ENCODE measurements around the gene CPVL. TPM values are rescaled to one million over a fixed set of nuclear protein-coding genes. Genes with fewer than 3 reads are reported as not detected.

The CPVL gene
- total RNA-seq, 1 experiment from 2014 or later, result 1.1 TPM

GRCh38 chr7:28955718-28956607 is 190.4 kb downstream of the CPVL start:
- no peaks in the 10 kb centered on the region; the same call in 1 of the 2 replicates for H3K36me3 ChIP-seq (ENCODE audit: control insufficient read depth, insufficient read depth, low read length)
- DNase-seq (ENCODE audit: low read depth, low spot score), result no peak
- ATAC-seq, result peak; percentile 67
- POLR2A ChIA-PET, result no interaction called here
- CTCF ChIA-PET, result interaction anchor here (0.6 to 1.5 kb wide), 3 partner anchors 52 to 150 kb away, joined by 4 to 9 read pairs (median 4); no protein-coding TSS in a partner anchor
- H3K27me3 ChIP-seq (ENCODE audit: control insufficient read depth, insufficient read depth, low read length), result peaks cover 25% of the 10 kb centered on the region
- intact Hi-C loops (cut with micrococcal nuclease; ENCODE audit: unreplicated experiment) (no loop called here), in situ Hi-C loops (cut with HindIII; ENCODE audit: low pct_unique_long_range_greater_than_20kb, low sequenced_read_pairs) (no loop called here)
- H3K4me1 ChIP-seq (ENCODE audit: control insufficient read depth, insufficient read depth, low read length), result no peaks in the 10 kb centered on the region; the same call in 1 of the 2 replicates
- H3K9me3 ChIP-seq (ENCODE audit: control insufficient read depth, insufficient read depth, low read depth, low read length), result no peaks in the 10 kb centered on the region
- TF ChIP-seq SIN3A (IDR thresholded peaks at IDR 0.05; ENCODE audit: borderline replicate concordance, insufficient read depth, low read depth, low read length), result no peak
- peak; percentile 83 for TF ChIP-seq CTCF (IDR thresholded peaks at IDR 0.05)
- no peak for TF ChIP-seq TCF7L2 (IDR thresholded peaks at IDR 0.05; ENCODE audit: low read depth, low read length)
- no TSS peak for BruUV-seq (replicated peaks)
- H3K4me3 ChIP-seq (ENCODE audit: low read depth in 2 of 2, low read length in 2 of 2), result peak overlapping the region; percentile 19 to 39
- H3K27ac ChIP-seq (ENCODE audit: low read length), result no peak overlapping the region

- ATAC-seq (no peak), DNase-seq (ENCODE audit: low read depth, low spot score) (no peak)
- BruUV-seq (replicated peaks), result no TSS peak
- Histone ChIP-seq H3K4me3 (ENCODE audit: low read depth in 2 of 2, low read length in 2 of 2) (peak overlapping the region; percentile 19 to 39; a peak in 2 of 4 replicates), H3K27ac (ENCODE audit: low read length) (no peak overlapping the region), H3K27me3 (ENCODE audit: control insufficient read depth, insufficient read depth, low read length) (peaks cover 32% of the 10 kb centered on the region), H3K36me3 (ENCODE audit: control insufficient read depth, insufficient read depth, low read length) (no peaks in the 10 kb centered on the region; the same call in 1 of the 2 replicates), H3K4me1 (ENCODE audit: control insufficient read depth, insufficient read depth, low read length) (no peaks in the 10 kb centered on the region; the same call in 1 of the 2 replicates), H3K9me3 (ENCODE audit: control insufficient read depth, insufficient read depth, low read depth, low read length) (no peaks in the 10 kb centered on the region)
- in situ Hi-C loops (cut with HindIII; ENCODE audit: low pct_unique_long_range_greater_than_20kb, low sequenced_read_pairs), result no loop called here
- ChIA-PET POLR2A (no interaction called here), CTCF (no interaction called here)
- TF ChIP-seq CTCF (IDR thresholded peaks at IDR 0.05), result no peak
- TF ChIP-seq SIN3A (IDR thresholded peaks at IDR 0.05; ENCODE audit: borderline replicate concordance, insufficient read depth, low read depth, low read length), result no peak
- TF ChIP-seq REST (IDR thresholded peaks at IDR 0.05; ENCODE audit: insufficient read depth in 1 of 2, low read depth in 2 of 2, low read length in 1 of 2), result no peak
- no peak for TF ChIP-seq TCF7L2 (IDR thresholded peaks at IDR 0.05; ENCODE audit: low read depth, low read length)
- no peak for TF ChIP-seq POLR2AphosphoS5 (IDR thresholded peaks at IDR 0.05; ENCODE audit: low read depth, low read length)
- intact Hi-C loops (cut with micrococcal nuclease; ENCODE audit: unreplicated experiment), result no loop called here
These were observed 191.0 kb downstream of the CPVL start for GRCh38 chr7:28955356-28955717.

Measured in Panc1 (cell line).